GM20000 (cell line): ENCODE measurements around the gene UBE2J1.

Experiments
- DNase-seq: peaks from one replicate; pipeline ENCODE4 v3.0.0; 2012; ENCODE audit warnings: low spot score
- CTCF ChIP-seq: IDR thresholded peaks from 2 replicates; pipeline ENCODE4 v1.5.1; 2012; ENCODE audit warnings: mild to moderate bottlenecking, control low read depth; ENCODE audit errors: extremely low read depth, missing control alignments

The UBE2J1 gene

GRCh38 chr6:89287351-89288028 lies 65.0 kb downstream of the UBE2J1 start:
- no peak for TF ChIP-seq CTCF
- no peak for DNase-seq

GRCh38 chr6:89286516-89286915 lies 66.0 kb downstream of the UBE2J1 start:
- DNase-seq, result no peak
- no peak for TF ChIP-seq CTCF

GRCh38 chr6:89284963-89285735 lies 67.4 kb downstream of the UBE2J1 start:
- no peak for DNase-seq
- no peak for TF ChIP-seq CTCF

GRCh38 chr6:89284081-89284480 lies 68.4 kb downstream of the UBE2J1 start:
- no peak for DNase-seq
- TF ChIP-seq CTCF, result no peak

- TF ChIP-seq CTCF, result no peak
- DNase-seq, result no peak
Measured at GRCh38 chr6:89282749-89283148, 69.8 kb downstream of the UBE2J1 start.

GRCh38 chr6:89281779-89282246 lies 70.7 kb downstream of the UBE2J1 start:
- peak; percentile 84 for DNase-seq
- no peak for TF ChIP-seq CTCF

GRCh38 chr6:89278956-89279355 lies 73.6 kb downstream of the UBE2J1 start:
- no peak for TF ChIP-seq CTCF
- DNase-seq, result no peak
